Karpas-422 (cell line): Measurements from ENCODE around the gene ZNF333. TPM values are rescaled to one million over a fixed set of nuclear protein-coding genes. Genes with fewer than 3 reads are reported as not detected.

Source experiments
- DNase-seq: peaks from one replicate; pipeline ENCODE4 v3.0.0-alpha.2; 2015
- H2AFZ ChIP-seq: fragments of 200-600 bp; sonication (generic); 2 replicates; pipeline ENCODE4 v1.6.1; 2014; ENCODE audit warnings: antibody characterized with exemption, low read length, mixed read lengths
- H3K27ac ChIP-seq: fragments of 200-600 bp; sonication (generic); 2 replicates; pipeline ENCODE4 v1.5.1; 2014; ENCODE audit warnings: mild to moderate bottlenecking, low read length, moderate library complexity
- H3K27me3 ChIP-seq: fragments of 200-600 bp; sonication (generic); 2 replicates; pipeline ENCODE4 v1.6.1; 2014; ENCODE audit warnings: low read length, mixed read lengths
- H3K36me3 ChIP-seq: fragments of 200-600 bp; sonication (generic); 2 replicates; pipeline ENCODE4 v1.6.1; 2014; ENCODE audit warnings: low read length, mixed read lengths; ENCODE audit not compliant: insufficient read depth
- H3K4me1 ChIP-seq: fragments of 200-600 bp; sonication (generic); 2 replicates; pipeline ENCODE4 v1.6.1; 2014; ENCODE audit warnings: mild to moderate bottlenecking, low read length, mixed read lengths
- H3K4me2 ChIP-seq: fragments of 200-600 bp; sonication (generic); 2 replicates; pipeline ENCODE4 v1.6.1; 2014; ENCODE audit warnings: low read length, low read depth, mild to moderate bottlenecking; ENCODE audit not compliant: poor library complexity, severe bottlenecking
- H3K4me3 ChIP-seq: fragments of 200-600 bp; sonication (generic); 2 replicates; pipeline ENCODE4 v1.5.1; 2014; ENCODE audit warnings: mild to moderate bottlenecking, antibody characterized with exemption, low read length, mixed read lengths
- H3K79me2 ChIP-seq: fragments of 200-600 bp; sonication (generic); 2 replicates; pipeline ENCODE4 v1.6.1; 2014; ENCODE audit warnings: mild to moderate bottlenecking, low read length, mixed read lengths
- H3K9ac ChIP-seq: fragments of 200-600 bp; sonication (generic); 2 replicates; pipeline ENCODE4 v1.6.0; 2014; ENCODE audit warnings: low read length
- H3K9me2 ChIP-seq: fragments of 200-600 bp; sonication (generic), shearing (Covaris generic); replicated peaks from 2 replicates; pipeline ENCODE4 v1.6.0; 2014; ENCODE audit warnings: mild to moderate bottlenecking, low read length, moderate library complexity; ENCODE audit not compliant: insufficient read depth
- H3K9me3 ChIP-seq: fragments of 300-700, 200-600 bp; sonication (generic); 2 replicates; pipeline ENCODE4 v1.6.1; 2014; ENCODE audit warnings: low read length, mixed read lengths
- H4K20me1 ChIP-seq: fragments of 200-600 bp; sonication (generic); 2 replicates; pipeline ENCODE4 v1.6.1; 2014; ENCODE audit warnings: mild to moderate bottlenecking, antibody characterized with exemption, low read length, low read depth; ENCODE audit not compliant: insufficient read depth
- total RNA-seq: library from RNA; depleted of rRNA; stranded (reverse); fragments of >200 nt; shearing (Covaris generic); gene quantifications from 2 replicates; pipeline ENCODE4 v1.2.3, GENCODE V29; 2014; ENCODE audit warnings: low replicate concordance

Gene ZNF333
- total RNA-seq, 1 experiment from 2014 or later, result 27.9 TPM

GRCh38 chr19:14669940-14670339 is 19.9 kb upstream of the ZNF333 start:
- H2AFZ ChIP-seq, result no peak overlapping the region
- no peaks in the 10 kb centered on the region for H3K9me2 ChIP-seq
- no peaks in the 10 kb centered on the region for H3K4me1 ChIP-seq
- no peak for DNase-seq
- no peaks in the 10 kb centered on the region for H4K20me1 ChIP-seq
- H3K9me3 ChIP-seq, result peaks cover 5% of the 10 kb centered on the region; the same call in 1 of the 2 replicates
- no peak overlapping the region for H3K4me2 ChIP-seq
- no peaks in the 10 kb centered on the region; the same call in 1 of the 2 replicates for H3K27me3 ChIP-seq
- H3K79me2 ChIP-seq, result no peaks in the 10 kb centered on the region
- no peak overlapping the region for H3K9ac ChIP-seq
- H3K27ac ChIP-seq, result no peak overlapping the region
- H3K4me3 ChIP-seq, result no peak overlapping the region
- no peaks in the 10 kb centered on the region for H3K36me3 ChIP-seq

GRCh38 chr19:14670408-14670807 is 19.4 kb upstream of the ZNF333 start:
- Histone ChIP-seq H3K4me2 (no peak overlapping the region), H3K4me3 (no peak overlapping the region), H3K27me3 (no peaks in the 10 kb centered on the region; the same call in 1 of the 2 replicates), H3K79me2 (no peaks in the 10 kb centered on the region), H4K20me1 (no peaks in the 10 kb centered on the region), H2AFZ (no peak overlapping the region), H3K4me1 (no peaks in the 10 kb centered on the region), H3K9me3 (peaks cover 5% of the 10 kb centered on the region; the same call in 1 of the 2 replicates), H3K9me2 (no peaks in the 10 kb centered on the region), H3K9ac (no peak overlapping the region), H3K27ac (no peak overlapping the region), H3K36me3 (no peaks in the 10 kb centered on the region)
- DNase-seq, result no peak

GRCh38 chr19:14672188-14672872 is 17.5 kb upstream of the ZNF333 start:
- Histone ChIP-seq H3K9ac (no peak overlapping the region), H2AFZ (no peak overlapping the region), H3K36me3 (no peaks in the 10 kb centered on the region), H3K9me3 (peaks cover 5% of the 10 kb centered on the region; the same call in 1 of the 2 replicates), H3K27ac (no peak overlapping the region), H3K4me1 (no peaks in the 10 kb centered on the region), H4K20me1 (no peaks in the 10 kb centered on the region), H3K4me2 (no peak overlapping the region), H3K27me3 (no peaks in the 10 kb centered on the region; the same call in 1 of the 2 replicates), H3K9me2 (no peaks in the 10 kb centered on the region), H3K79me2 (no peaks in the 10 kb centered on the region), H3K4me3 (no peak overlapping the region)
- DNase-seq, result peak; percentile 45

DNA sequence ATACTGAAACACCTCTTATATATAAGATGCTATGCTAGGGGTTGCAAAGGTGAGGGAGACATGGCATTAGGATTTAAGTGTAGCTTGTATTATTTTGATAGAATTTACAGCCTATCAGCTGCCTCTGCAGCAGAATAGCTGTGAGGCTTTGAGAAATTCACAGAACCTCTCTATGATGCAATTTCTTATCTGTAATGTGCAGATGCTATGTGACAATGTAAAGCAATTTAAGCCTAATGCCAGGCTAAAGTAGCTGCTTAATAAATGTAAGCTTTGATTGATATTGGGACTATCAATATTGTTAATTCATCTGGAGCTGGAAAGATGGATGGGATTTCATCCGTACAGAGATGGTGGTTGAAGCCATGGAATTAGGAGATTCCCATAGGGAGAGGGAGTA is 16.8 kb upstream of the ZNF333 start:
- no peak overlapping the region for H3K27ac ChIP-seq
- no peaks in the 10 kb centered on the region for H4K20me1 ChIP-seq
- no peak overlapping the region for H3K4me3 ChIP-seq
- no peaks in the 10 kb centered on the region; the same call in 1 of the 2 replicates for H3K27me3 ChIP-seq
- H3K79me2 ChIP-seq, result no peaks in the 10 kb centered on the region
- no peak overlapping the region for H3K4me2 ChIP-seq
- no peak overlapping the region for H3K9ac ChIP-seq
- no peaks in the 10 kb centered on the region for H3K4me1 ChIP-seq
- H3K36me3 ChIP-seq, result no peaks in the 10 kb centered on the region
- H3K9me2 ChIP-seq, result no peaks in the 10 kb centered on the region
- H3K9me3 ChIP-seq, result peaks cover 5% of the 10 kb centered on the region; the same call in 1 of the 2 replicates
- DNase-seq, result no peak
- H2AFZ ChIP-seq, result no peak overlapping the region

DNA sequence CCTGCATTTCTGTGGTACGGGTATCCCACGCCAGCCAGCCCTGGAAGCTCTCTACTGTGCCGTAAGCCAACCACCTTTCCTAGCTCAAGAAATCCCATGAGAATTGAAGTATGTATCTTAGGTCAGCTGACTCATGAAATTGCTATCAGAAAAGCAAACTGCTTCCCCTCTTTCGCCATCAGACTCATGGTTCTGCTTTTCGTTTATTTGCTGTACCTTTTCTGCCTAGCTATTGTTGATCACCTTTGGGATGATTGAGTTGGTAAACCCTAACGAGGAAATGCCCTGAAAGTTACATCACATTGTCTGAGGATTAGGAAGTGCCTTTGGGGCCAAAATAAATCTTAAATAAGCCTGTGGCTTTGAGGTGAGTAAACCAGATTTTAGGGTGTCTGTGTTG is 15.1 kb upstream of the ZNF333 start, which contains the start of gene ADGRE3:
TSS of gene ADGRE3 (minus strand) at position 81 of the 400 bp plus-strand sequence. CDS start at position 7, 74 bp downstream.
- H4K20me1 ChIP-seq, result no peaks in the 10 kb centered on the region
- H2AFZ ChIP-seq, result no peak within 1 kb of the TSS
- no peak within 1 kb of the TSS for H3K9ac ChIP-seq
- H3K36me3 ChIP-seq, result no peaks in the 10 kb centered on the region
- H3K79me2 ChIP-seq, result no peaks in the 10 kb centered on the region
- peak; percentile 46 for DNase-seq
- H3K27me3 ChIP-seq, result no peaks in the 10 kb centered on the region; the same call in 1 of the 2 replicates
- H3K4me2 ChIP-seq, result no peak within 1 kb of the TSS
- no peaks in the 10 kb centered on the region for H3K4me1 ChIP-seq
- no peaks in the 10 kb centered on the region for H3K9me2 ChIP-seq
- no peak within 1 kb of the TSS for H3K27ac ChIP-seq
- peaks cover 5% of the 10 kb centered on the region; the same call in 1 of the 2 replicates for H3K9me3 ChIP-seq
- H3K4me3 ChIP-seq, result no peak within 1 kb of the TSS

DNA sequence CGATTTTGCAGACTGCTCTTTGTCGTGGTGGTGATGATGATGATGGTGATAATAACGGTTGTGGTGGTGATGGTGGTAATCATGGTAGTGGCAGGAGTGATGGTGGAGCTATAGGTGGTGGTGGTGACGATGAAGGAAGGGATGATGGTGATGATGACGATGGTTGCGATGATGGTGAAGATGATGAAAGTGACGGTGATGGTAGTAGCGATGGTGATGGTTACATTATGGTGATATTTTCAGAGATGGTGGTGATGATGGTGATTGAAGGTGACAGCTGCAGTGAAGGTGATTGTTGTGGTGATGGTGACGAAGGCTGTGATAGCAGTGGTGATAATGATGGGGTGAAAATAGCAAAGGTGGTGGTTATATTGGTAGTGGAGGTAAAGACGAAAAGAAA is 13.1 kb upstream of the ZNF333 start:
- no peak overlapping the region for H3K27ac ChIP-seq

DNA sequence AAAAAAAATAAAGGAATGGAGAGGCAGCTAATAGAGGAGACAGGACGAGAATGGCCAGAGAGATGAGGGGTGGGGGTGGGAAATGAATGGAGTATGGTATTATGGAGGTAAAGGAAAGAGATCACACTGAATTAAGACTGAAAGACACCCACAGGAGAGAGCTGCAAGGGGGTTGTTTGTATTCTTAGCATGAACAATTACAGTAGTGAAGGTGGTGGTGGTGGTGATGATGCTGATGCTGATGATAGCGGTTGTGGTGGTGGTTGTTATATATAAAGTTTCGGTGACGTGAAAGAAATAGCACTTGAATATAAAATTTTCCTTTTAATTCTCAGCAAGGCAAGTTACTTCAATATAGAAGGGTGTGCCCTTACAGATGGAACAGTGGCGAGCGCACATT is 12.4 kb upstream of the ZNF333 start:
- no peaks in the 10 kb centered on the region for H3K9me3 ChIP-seq
- H3K9me2 ChIP-seq, result no peaks in the 10 kb centered on the region
- H3K4me3 ChIP-seq, result no peak overlapping the region
- H3K79me2 ChIP-seq, result no peaks in the 10 kb centered on the region
- DNase-seq, result no peak
- no peak overlapping the region for H3K9ac ChIP-seq
- H3K4me2 ChIP-seq, result no peak overlapping the region
- no peak overlapping the region for H3K27ac ChIP-seq
- H3K27me3 ChIP-seq, result no peaks in the 10 kb centered on the region
- no peak overlapping the region for H2AFZ ChIP-seq
- H3K4me1 ChIP-seq, result no peaks in the 10 kb centered on the region
- no peaks in the 10 kb centered on the region for H4K20me1 ChIP-seq
- no peaks in the 10 kb centered on the region for H3K36me3 ChIP-seq

More for the DNA sequence above, 13.1 kb upstream of the ZNF333 start:
- Histone ChIP-seq H2AFZ (no peak overlapping the region), H3K9ac (no peak overlapping the region), H3K9me2 (no peaks in the 10 kb centered on the region), H3K9me3 (no peaks in the 10 kb centered on the region), H3K4me2 (no peak overlapping the region), H3K36me3 (no peaks in the 10 kb centered on the region), H3K79me2 (no peaks in the 10 kb centered on the region), H3K27me3 (no peaks in the 10 kb centered on the region), H4K20me1 (no peaks in the 10 kb centered on the region), H3K4me3 (no peak overlapping the region), H3K4me1 (no peaks in the 10 kb centered on the region)
- no peak for DNase-seq

DNA sequence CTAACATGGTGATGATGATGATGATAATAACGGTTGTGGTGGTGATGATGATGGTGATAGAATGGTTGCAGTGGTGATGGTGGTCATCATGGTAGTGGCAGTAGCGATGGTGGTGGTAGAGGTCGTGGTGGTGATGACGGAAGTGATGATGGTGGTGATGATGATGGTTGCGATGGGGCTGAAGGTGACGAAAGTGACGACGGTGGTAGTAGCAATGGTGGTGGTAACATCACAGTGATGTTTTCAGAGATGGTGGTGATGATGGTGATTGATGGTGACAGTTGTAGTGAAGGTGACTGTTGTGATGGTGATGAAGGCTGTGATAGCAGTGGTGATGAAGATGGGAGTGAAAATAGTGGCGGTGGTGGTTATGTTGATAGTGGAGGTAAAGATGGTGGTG is 11.6 kb upstream of the ZNF333 start:
- Histone ChIP-seq H3K27ac (no peak overlapping the region), H3K27me3 (no peaks in the 10 kb centered on the region), H4K20me1 (no peaks in the 10 kb centered on the region), H3K4me3 (no peak overlapping the region), H2AFZ (no peak overlapping the region), H3K79me2 (no peaks in the 10 kb centered on the region), H3K4me1 (no peaks in the 10 kb centered on the region), H3K4me2 (no peak overlapping the region), H3K9me3 (no peaks in the 10 kb centered on the region), H3K36me3 (no peaks in the 10 kb centered on the region), H3K9me2 (no peaks in the 10 kb centered on the region), H3K9ac (no peak overlapping the region)
- no peak for DNase-seq
